Fibroblast of skin of right biceps (primary cell): ENCODE measurements around the gene BIVM.

Experiments used
- DNase-seq: peaks from one replicate; pipeline ENCODE4 v3.0.0-alpha.2; 2013

The BIVM gene

DNA sequence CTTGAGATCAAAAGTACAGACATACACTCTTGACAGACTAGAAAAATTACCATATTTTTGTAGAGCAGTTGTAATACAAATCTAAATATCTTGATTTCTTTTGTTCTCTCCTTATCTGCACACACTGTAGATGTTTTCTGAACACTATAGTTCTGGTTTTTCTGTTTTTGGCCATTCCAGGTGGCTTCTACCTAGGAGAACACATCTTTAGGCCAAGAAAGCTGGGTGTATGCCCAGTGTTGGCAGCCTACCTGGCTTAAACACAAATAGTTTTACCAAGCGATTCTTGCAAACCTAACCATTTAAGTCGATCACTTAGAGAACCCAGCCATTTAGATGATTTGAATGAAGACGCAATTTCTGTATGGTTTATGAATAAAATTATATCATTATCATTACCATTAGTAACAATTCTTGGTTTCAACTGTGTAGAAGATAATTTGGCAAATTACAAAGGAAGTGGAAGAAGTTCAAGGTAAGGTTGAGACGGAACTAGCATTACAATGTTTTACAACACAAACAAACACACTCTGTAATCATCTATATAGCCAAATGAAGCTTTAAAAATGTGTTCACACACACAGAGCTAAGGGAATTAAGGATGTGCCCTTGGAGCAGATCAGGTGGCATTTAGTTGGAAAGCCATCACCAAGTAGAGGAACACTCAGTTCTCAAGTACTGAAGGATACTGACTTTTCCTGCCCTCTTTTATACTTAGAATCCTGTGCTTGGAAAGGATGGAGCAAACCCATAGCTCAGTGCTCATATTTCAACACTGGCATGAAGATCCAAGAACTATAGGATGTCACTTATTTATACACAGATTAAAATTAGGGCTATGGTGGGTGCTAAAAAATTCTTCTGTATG is 83.1 kb downstream of the BIVM start:
- no peak for DNase-seq
